Measurements from ENCODE around the gene BCLAF1.

DNA sequence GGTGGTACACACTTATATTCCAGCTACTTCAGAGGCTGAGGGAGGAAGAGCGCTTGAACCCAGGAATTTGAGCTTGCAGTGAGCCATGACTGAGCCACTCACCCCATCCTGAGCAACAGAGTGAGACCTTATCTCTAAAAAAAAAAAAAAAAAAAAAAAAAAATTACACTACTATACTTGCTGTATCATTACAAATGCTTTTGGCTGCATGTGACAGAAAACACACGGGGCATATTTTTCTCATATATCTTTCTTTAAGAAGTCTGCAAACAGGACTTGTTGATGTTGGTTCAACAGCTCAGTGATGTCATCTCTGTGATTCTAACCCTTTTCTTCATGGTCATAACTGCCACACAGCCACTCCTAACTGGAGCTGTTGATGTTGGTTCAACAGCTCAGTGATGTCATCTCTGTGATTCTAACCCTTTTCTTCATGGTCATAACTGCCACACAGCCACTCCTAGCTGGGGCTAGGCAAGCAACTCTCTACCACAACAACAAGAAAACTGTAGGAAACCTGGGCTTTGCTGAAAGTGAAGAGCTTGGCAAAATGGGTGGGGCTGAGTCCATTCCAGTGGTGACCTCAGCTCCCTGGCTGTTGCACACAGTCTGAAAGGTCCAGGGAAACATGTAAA lies 59.3 kb downstream of the BCLAF1 start:
- TF ChIP-seq CTCF (IDR thresholded peaks at IDR 0.05) (no peak), POLR2A (IDR thresholded peaks at IDR 0.05) (no peak)
